NK-92 (cell line): ENCODE measurements around the gene KPNA2.
"Not testable (repeated sequence)": the region's sequence is repeated elsewhere in the genome, so short reads cannot be mapped to it uniquely, and the experiment has no call there.

ENCODE experiments used
- DNase-seq: peaks from one replicate; lab custom pipeline; 2025; ENCODE audit not compliant: unreplicated experiment; lab: John Stamatoyannopoulos, UW

KPNA2 gene

DNA sequence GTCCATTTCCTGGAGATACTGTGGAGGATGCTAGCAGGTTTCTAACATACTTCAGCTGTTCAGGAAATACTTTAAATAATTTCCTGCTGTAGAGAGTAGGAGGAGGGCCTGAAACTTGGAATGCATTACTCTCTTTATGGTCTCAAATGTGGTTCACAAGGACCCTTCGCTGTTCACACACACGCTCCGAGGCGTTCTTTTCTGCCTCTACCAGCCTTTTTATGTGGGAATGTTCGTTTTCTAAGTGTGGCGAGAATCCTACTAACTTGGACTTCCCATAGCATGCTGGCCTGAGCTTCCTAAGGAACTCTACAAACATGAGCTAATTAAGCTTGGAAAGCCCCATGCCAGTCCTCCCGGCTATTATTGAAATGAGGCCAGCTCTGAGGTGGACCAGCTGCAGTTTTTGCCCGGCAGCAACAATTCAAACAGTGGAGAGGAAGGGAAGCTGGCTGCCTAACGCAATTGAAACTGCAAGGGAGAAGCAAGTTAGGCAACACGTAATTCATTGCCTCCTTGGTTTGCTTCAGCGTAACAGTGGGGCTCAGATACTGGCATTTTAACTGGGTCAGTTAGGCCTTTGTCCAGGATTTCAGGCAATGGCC, 18.9 kb downstream of the KPNA2 start:
- no peak for DNase-seq

DNA sequence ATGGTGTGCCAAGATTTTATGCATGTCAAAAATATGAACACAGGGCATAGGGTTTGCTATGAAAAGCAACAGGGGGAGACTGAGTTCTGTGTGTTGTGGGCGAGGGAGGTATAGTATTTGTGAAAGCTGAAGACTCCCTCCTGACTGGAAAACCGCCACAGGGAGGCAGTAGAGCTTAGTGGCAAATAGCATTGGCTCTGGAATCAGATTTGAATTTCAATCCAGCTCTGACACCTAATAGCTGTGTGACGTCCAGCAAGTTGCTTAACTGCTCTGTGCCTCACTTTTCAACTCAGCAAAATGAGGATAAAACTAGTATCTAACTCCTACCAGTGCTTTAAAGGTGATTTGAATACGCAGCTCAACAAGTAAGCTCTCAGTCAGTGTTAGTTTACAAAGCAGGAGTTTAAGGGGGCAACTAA, 22.0 kb downstream of the KPNA2 start:
- DNase-seq = no peak

GRCh38 chr17:68060336-68060735, 24.8 kb downstream of the KPNA2 start:
- no peak for DNase-seq

DNA sequence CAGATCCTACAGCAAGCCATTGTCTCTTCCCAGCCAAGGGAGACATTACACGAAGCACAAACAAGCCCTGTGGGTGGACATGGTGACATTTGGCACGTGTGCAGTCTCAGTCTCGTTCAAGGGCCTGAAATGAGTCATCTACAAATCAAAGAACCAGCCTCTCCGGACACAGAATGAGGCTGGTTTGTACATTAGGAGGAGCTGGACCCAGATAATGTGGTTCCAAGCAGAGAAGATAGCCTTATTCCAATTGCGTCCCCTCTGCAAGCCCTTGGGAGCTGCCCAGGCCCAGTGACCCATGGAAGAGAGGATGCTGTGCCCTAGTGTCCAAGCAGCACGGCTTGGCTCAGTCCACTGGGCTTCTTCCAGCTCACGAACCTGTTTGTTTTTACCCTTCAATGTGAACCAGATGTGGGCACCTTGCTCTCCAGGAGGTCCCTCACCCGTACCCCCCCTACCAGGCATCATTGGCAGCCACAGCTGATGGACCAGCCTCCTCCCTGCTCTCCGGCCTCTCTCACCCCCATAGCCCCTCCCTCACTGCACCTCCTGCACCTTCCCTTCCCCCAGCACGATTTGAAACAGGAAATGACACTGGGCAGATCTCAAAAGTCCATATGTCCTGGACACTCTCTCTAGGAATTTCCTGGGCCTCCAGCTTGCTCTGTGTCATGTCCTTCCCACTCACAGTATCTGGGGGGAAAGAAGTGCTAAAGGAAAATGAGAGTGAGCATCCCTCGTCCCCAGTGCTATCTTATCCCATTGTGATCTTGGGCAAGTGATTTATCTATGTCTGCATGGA, 26.2 kb downstream of the KPNA2 start:
- DNase-seq = no peak

DNA sequence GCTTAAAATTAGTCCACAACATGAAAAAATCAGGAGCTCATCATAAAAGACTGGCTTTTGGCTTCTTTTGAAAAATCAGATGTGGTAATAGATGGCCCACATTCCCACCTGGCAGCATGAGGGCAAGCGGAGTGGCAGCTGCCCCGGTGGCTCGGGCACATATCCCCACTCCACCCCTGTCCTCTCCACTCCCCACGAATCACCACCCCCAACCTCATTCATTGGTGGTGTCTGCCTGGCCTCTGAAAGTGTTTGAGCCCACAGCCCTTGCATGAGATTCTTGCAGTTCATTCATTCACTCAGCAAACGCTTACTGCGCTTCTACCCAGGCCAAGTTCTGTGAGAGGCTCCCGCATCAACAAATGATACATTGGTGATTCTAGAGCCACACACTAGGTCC, 29.8 kb downstream of the KPNA2 start:
- not testable (repeated sequence) for DNase-seq

DNA sequence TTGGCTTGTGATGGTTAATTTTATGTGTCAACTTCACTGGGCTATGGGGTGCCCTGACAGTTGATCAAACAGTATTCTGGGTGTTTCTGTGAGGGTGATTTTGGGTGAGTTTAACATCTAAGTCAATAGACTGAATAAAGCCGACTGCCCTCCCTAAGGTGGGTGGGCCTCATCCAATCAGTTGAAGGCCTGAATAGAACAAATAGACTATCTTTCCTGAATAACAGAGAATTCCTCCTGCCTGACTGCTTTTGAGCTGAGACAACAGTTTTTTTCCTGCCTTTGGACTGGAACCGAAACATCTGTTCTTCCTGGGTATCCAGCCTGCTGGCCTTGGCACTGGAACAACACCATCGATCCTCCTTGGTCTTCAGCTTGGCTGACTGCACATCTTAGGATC, 33.0 kb downstream of the KPNA2 start:
- DNase-seq = not testable (repeated sequence)

DNA sequence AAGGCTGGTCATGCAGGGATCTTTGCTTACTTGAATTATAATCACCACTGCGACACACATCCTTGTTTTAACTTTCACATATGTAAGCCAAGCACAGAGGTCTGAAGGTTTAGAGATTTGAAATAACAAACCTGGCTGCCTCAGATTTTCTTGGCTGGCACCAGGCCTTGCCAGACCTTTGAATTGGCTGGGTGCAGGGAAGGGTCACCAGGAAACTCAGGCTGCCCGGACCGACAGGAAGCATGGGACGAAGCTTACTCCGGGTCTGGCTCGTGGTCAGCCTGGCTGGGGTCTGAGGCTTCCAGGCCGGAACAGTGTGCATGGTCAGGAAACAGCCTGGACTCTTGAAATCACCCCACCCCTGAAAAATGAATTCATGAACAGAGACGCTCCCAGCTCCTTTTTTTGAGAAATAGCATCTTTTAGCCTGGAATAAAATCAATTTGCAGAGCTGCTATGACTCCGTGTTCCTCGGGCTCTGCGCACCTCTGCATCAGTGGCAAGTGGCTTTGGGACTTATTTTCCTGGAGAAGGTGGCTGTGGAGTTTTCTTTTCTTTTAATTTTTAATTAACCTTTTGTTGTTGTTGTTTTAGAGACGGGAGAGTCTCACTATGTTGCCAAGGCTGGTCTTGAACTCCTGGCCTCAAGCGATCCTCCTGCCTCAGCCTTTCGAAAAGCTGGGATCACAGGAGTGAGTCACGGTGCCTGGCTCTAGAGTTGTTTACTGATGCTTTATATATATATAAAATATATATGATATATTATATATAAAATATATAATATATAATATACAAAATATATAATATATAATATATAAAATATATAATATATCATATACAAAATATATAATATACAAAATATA, 35.3 kb downstream of the KPNA2 start:
- not testable (repeated sequence) for DNase-seq

DNA sequence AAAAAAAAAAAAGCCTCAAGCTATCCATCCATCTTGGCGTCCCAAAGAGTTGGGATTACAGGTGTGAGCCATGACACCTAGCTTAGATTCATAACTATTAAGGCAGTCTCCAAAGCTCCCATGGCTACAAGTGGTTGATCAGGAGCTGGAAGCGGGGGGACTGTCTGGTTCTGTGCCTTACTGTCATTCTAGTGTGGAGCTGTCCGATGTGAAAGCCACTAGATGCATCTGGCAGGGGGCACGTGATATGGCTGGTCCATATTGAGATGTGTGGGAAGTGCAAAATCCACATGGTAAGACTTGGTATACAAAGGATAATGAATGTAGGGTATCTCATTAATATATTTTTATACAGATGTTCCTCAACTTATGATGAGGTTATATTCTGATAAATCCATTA, 38.7 kb downstream of the KPNA2 start:
- no peak for DNase-seq

- not testable (repeated sequence) for DNase-seq
Observed at GRCh38 chr17:68075953-68076607, 40.5 kb downstream of the KPNA2 start.

DNA sequence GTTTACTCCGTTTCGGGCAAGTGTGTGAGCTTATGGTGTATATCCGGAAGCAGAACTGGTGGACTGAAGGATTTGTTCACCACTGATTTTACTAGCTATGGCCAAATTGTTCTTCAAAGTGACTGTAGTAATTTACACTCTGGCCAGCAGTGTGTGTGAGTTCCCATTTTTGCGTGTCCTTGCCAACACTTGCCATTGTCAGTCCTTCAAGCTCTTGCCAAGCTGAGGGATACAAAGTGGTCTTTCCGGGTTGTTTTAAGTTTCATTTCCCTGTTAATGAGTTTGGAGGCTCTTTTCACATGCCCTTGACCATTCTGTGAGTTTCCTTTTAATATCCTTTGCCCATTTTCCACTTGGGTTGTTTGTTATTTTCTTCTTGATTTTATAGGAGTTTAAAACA, 42.0 kb downstream of the KPNA2 start:
- DNase-seq = not testable (repeated sequence)

GRCh38 chr17:68080411-68081150, 45.0 kb downstream of the KPNA2 start:
- no peak for DNase-seq

- not testable (repeated sequence) for DNase-seq
Observed at GRCh38 chr17:68081305-68082265, 46.0 kb downstream of the KPNA2 start.

- DNase-seq = no peak
Observed at GRCh38 chr17:68085771-68086381, 50.3 kb downstream of the KPNA2 start.

GRCh38 chr17:68086666-68087065, 51.1 kb downstream of the KPNA2 start:
- not testable (repeated sequence) for DNase-seq

DNA sequence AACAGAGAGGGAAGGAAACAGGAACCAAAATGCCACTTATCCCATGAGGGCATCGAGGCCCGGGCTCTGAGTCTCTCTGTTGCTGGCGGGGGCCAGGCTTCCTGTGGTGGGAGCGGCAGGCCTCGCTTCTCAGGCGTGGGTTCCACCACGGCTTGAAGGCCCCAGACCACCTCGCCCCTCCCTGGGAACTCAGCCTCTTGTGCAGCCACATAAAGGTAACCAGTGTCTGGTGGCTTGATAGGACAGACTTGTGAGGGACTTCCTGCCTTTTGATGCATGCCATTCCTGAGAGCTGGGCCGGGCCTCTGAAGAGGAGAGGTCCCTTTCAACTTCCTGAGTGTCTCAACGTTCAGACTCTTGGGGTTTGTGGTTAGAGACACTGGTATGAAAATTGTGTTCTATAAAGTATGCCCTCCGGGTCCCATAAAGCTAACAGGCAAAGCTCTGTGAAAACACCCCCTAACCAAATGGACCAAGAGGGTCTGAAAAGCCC, 51.6 kb downstream of the KPNA2 start:
- DNase-seq = not testable (repeated sequence)

DNA sequence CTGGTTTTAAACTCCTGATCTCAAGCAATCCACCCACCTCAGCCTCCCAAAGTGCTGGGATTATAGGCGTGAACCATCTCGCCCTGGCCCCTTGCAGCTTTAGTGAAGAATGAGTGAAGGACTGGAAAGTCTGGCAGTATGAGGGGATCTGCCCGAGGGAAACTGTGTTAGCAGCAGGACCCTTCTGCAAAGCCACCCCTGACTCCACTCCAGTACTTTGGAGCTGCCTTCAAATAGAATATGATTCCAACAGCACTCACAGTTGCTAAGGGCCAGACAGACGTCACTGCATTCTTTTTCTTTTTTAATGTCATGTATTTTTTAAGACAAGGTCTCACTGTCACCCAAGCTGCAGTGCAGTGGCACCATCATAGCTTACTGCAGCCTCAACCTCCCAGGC, 52.3 kb downstream of the KPNA2 start:
- no peak for DNase-seq

- no peak for DNase-seq
Observed at GRCh38 chr17:68089881-68090280, 54.3 kb downstream of the KPNA2 start.

DNA sequence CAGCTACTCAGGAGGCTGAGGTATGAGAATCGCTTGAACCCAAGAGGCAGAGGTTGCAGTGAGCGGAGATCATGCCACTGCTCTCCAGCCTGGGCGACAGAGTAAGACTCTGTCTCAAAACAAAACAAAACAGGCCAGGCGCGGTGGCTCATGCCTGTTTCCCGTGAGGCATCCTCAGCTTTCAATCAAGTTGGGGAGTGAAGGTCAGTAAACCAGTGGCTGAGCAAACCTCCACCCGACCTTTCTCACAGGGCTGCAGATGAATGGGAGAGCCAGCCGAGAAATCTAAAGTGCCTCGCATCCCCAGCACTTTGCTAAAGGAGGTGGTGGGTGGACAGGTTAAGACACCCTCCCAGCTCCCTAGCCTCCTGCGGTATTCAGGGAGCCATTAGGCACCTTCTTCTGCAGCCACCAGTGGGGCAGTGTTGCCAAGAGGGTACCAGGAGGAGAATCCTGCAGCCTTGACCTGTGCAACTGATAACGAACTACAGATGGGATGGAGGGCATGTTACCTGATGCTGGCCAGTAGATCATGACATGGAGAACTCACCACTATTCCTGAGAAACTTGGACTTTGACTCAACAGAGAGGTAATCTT, 59.0 kb downstream of the KPNA2 start:
- no peak for DNase-seq
